Measurements from ENCODE around the gene CAMK2A. TPM values are rescaled to one million over a fixed set of nuclear protein-coding genes. Genes with fewer than 3 reads are reported as not detected.

Gene CAMK2A
- polyA plus RNA-seq, 1 donor (not counting 4 experiments of a cell fraction or from before 2014, with no cell fraction given): 0.05 TPM

GRCh38 chr5:150211156-150212030, 78.2 kb downstream of the CAMK2A start:
- no peak overlapping the region for H3K27ac ChIP-seq (ENCODE audit: control insufficient read depth, insufficient read depth, low read length)
- dilution Hi-C loops (cut with MboI; ENCODE audit: extremely low pct_ligation_motif_present, low sequenced_read_pairs): no loop called here

DNA sequence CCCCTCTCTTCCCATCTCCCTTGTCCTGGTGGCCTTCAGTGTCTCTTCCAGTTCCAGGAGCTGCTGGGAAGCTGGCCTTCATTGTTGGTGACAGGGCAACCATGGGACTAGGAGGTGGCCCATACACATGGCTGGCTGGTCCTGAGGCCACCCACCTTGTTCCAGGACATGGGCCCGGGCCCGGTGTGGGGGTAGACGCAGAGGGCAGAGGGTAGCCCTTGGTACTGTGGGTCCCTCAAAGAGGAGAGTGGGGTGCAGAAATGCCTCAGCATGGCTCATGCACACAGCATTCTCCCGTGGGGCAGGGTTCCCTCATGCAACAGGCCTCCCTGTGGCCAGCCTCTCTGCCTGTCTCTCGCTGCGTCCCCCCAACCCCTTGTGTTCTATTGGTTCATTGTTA, 78.9 kb downstream of the CAMK2A start:
- no peak overlapping the region for H3K4me3 ChIP-seq (ENCODE audit: control insufficient read depth in 2 of 3, extremely low read depth in 1 of 3, insufficient read depth in 2 of 3, low read depth in 1 of 3, low read length in 3 of 3)
- H3K4me1 ChIP-seq (ENCODE audit: control insufficient read depth, extremely low read depth, insufficient read depth, low read length): peaks cover 17% of the 10 kb centered on the region
- no peak overlapping the region for H3K27ac ChIP-seq (ENCODE audit: control insufficient read depth, insufficient read depth, low read length)
- no peak overlapping the region for H3K4me2 ChIP-seq (ENCODE audit: control insufficient read depth, extremely low read depth, insufficient read depth, low read depth, low read length)
- dilution Hi-C loops (cut with MboI; ENCODE audit: extremely low pct_ligation_motif_present, low sequenced_read_pairs): no loop called here
- no peaks in the 10 kb centered on the region for H4K20me1 ChIP-seq (ENCODE audit: control insufficient read depth, extremely low read depth, insufficient read depth, low read length)
- no peaks in the 10 kb centered on the region for H3K9me1 ChIP-seq (ENCODE audit: control insufficient read depth, extremely low read depth, insufficient read depth, low read length)
- no peaks in the 10 kb centered on the region for H3K79me2 ChIP-seq (ENCODE audit: control insufficient read depth, insufficient read depth, low read length)
- H3K27me3 ChIP-seq (ENCODE audit: control insufficient read depth, extremely low read depth, insufficient read depth, low read length): no peaks in the 10 kb centered on the region
- H3K9ac ChIP-seq (ENCODE audit: control insufficient read depth, extremely low read depth, insufficient read depth, low read length): no peak overlapping the region
- DNase-seq (ENCODE audit: low read depth, low spot score) (no peak), FAIRE-seq (no peak)
- no peaks in the 10 kb centered on the region for H3K36me3 ChIP-seq (ENCODE audit: control insufficient read depth in 2 of 2, extremely low read depth in 1 of 2, insufficient read depth in 2 of 2, low read length in 2 of 2)
- H2AFZ ChIP-seq (ENCODE audit: control insufficient read depth, low read length): no peak overlapping the region
- no peaks in the 10 kb centered on the region for H3K9me3 ChIP-seq (ENCODE audit: control insufficient read depth, low read depth, low read length)
- no peak for TF ChIP-seq EZH2 (IDR thresholded peaks at IDR 0.05; ENCODE audit: low read length)
- TF ChIP-seq CTCF (optimal IDR thresholded peaks at IDR 0.05 in 1 of 3, IDR thresholded peaks at IDR 0.05 in 1 of 3, conservative IDR thresholded peaks at IDR 0.05 in 1 of 3; ENCODE audit: extremely low read depth in 1 of 3, insufficient read depth in 2 of 3, low read length in 3 of 3): no peak

More at GRCh38 chr5:150211156-150212030, 78.2 kb downstream of the CAMK2A start:
- DNase-seq (ENCODE audit: low read depth, low spot score) (no peak), FAIRE-seq (no peak)
- Histone ChIP-seq H3K9ac (ENCODE audit: control insufficient read depth, extremely low read depth, insufficient read depth, low read length) (no peak overlapping the region), H3K36me3 (ENCODE audit: control insufficient read depth in 2 of 2, extremely low read depth in 1 of 2, insufficient read depth in 2 of 2, low read length in 2 of 2) (no peaks in the 10 kb centered on the region), H2AFZ (ENCODE audit: control insufficient read depth, low read length) (no peak overlapping the region), H3K4me3 (ENCODE audit: control insufficient read depth in 2 of 3, extremely low read depth in 1 of 3, insufficient read depth in 2 of 3, low read depth in 1 of 3, low read length in 3 of 3) (no peak overlapping the region), H3K79me2 (ENCODE audit: control insufficient read depth, insufficient read depth, low read length) (no peaks in the 10 kb centered on the region), H3K4me1 (ENCODE audit: control insufficient read depth, extremely low read depth, insufficient read depth, low read length) (peaks cover 17% of the 10 kb centered on the region), H3K4me2 (ENCODE audit: control insufficient read depth, extremely low read depth, insufficient read depth, low read depth, low read length) (no peak overlapping the region), H3K9me1 (ENCODE audit: control insufficient read depth, extremely low read depth, insufficient read depth, low read length) (no peaks in the 10 kb centered on the region), H4K20me1 (ENCODE audit: control insufficient read depth, extremely low read depth, insufficient read depth, low read length) (no peaks in the 10 kb centered on the region), H3K27me3 (ENCODE audit: control insufficient read depth, extremely low read depth, insufficient read depth, low read length) (no peaks in the 10 kb centered on the region), H3K9me3 (ENCODE audit: control insufficient read depth, low read depth, low read length) (no peaks in the 10 kb centered on the region)
- TF ChIP-seq EZH2 (IDR thresholded peaks at IDR 0.05; ENCODE audit: low read length) (no peak), CTCF (optimal IDR thresholded peaks at IDR 0.05 in 1 of 3, IDR thresholded peaks at IDR 0.05 in 1 of 3, conservative IDR thresholded peaks at IDR 0.05 in 1 of 3; ENCODE audit: extremely low read depth in 1 of 3, insufficient read depth in 2 of 3, low read length in 3 of 3) (no peak)
